Activated naive CD4-positive, alpha-beta T cell treated with anti-CD3 and anti-CD28 coated beads, Interleukin-2, amount 50 U/mL, for 24 hours (primary cell): ENCODE data around the gene SCYGR2.
A peak's percentile ranks its signal among the peaks of the same experiment; 100 is the strongest.
"Not testable (repeated sequence)": the region's sequence is repeated elsewhere in the genome, so short reads cannot be mapped to it uniquely, and the experiment has no call there.

Experiments used
- H3K27ac Mint-ChIP-seq: one replicate; pipeline ENCODE4 v1.8.0; 2021; ENCODE audit warnings: mild to moderate bottlenecking, mixed read lengths
- H3K27me3 Mint-ChIP-seq: one replicate; pipeline ENCODE4 v1.8.0; 2021; ENCODE audit warnings: mixed read lengths
- H3K36me3 Mint-ChIP-seq: one replicate; pipeline ENCODE4 v1.8.0; 2021; ENCODE audit warnings: mixed read lengths
- H3K4me1 Mint-ChIP-seq: one replicate; pipeline ENCODE4 v1.8.0; 2021; ENCODE audit warnings: mixed read lengths
- H3K4me3 Mint-ChIP-seq: one replicate; pipeline ENCODE4 v1.8.0; 2021; ENCODE audit warnings: mild to moderate bottlenecking, mixed read lengths
- H3K9me3 Mint-ChIP-seq: one replicate; pipeline ENCODE4 v1.8.0; 2021; ENCODE audit warnings: mixed read lengths

SCYGR2 gene

GRCh38 chr2:227598835-227599503, at the start of gene SCYGR2:
Gene SCYGR2, plus strand, starts transcription at chr2:227598893. Its CDS starts 0 bp downstream, at chr2:227598893.
- H3K4me1 Mint-ChIP-seq, H3K4me3 Mint-ChIP-seq, H3K36me3 Mint-ChIP-seq, H3K9me3 Mint-ChIP-seq, H3K27ac Mint-ChIP-seq: not testable (repeated sequence)
- peaks cover 22% of the 10 kb centered on the region for H3K27me3 Mint-ChIP-seq

- no peaks in the 10 kb centered on the region for H3K27me3 Mint-ChIP-seq
- H3K9me3 Mint-ChIP-seq: no peaks in the 10 kb centered on the region
- H3K4me1 Mint-ChIP-seq: peaks cover 4% of the 10 kb centered on the region
- no peak overlapping the region for H3K4me3 Mint-ChIP-seq
- no peak overlapping the region for H3K27ac Mint-ChIP-seq
- peaks cover 18% of the 10 kb centered on the region for H3K36me3 Mint-ChIP-seq
Measured at GRCh38 chr2:227551836-227552235, 46.9 kb upstream of the SCYGR2 start.

GRCh38 chr2:227562581-227562980, 36.1 kb upstream of the SCYGR2 start:
- H3K27me3 Mint-ChIP-seq: no peaks in the 10 kb centered on the region
- no peaks in the 10 kb centered on the region for H3K4me1 Mint-ChIP-seq
- no peak overlapping the region for H3K4me3 Mint-ChIP-seq
- H3K36me3 Mint-ChIP-seq: peaks cover 6% of the 10 kb centered on the region
- no peak overlapping the region for H3K27ac Mint-ChIP-seq
- no peaks in the 10 kb centered on the region for H3K9me3 Mint-ChIP-seq

- no peaks in the 10 kb centered on the region for H3K27me3 Mint-ChIP-seq
- H3K36me3 Mint-ChIP-seq: peaks cover 3% of the 10 kb centered on the region
- H3K27ac Mint-ChIP-seq: peak overlapping the region; percentile 78
- no peak overlapping the region for H3K4me3 Mint-ChIP-seq
- H3K9me3 Mint-ChIP-seq: no peaks in the 10 kb centered on the region
- H3K4me1 Mint-ChIP-seq: no peaks in the 10 kb centered on the region
Measured at GRCh38 chr2:227565080-227565479, 33.6 kb upstream of the SCYGR2 start.

GRCh38 chr2:227566012-227566411, 32.7 kb upstream of the SCYGR2 start:
- H3K27me3 Mint-ChIP-seq: no peaks in the 10 kb centered on the region
- H3K4me1 Mint-ChIP-seq: peaks cover 4% of the 10 kb centered on the region
- peak overlapping the region; percentile 87 for H3K27ac Mint-ChIP-seq
- H3K4me3 Mint-ChIP-seq: no peak overlapping the region
- no peaks in the 10 kb centered on the region for H3K9me3 Mint-ChIP-seq
- H3K36me3 Mint-ChIP-seq: peaks cover 3% of the 10 kb centered on the region

- H3K9me3 Mint-ChIP-seq: no peaks in the 10 kb centered on the region
- no peak overlapping the region for H3K4me3 Mint-ChIP-seq
- H3K4me1 Mint-ChIP-seq: peaks cover 4% of the 10 kb centered on the region
- no peaks in the 10 kb centered on the region for H3K27me3 Mint-ChIP-seq
- peaks cover 3% of the 10 kb centered on the region for H3K36me3 Mint-ChIP-seq
- H3K27ac Mint-ChIP-seq: no peak overlapping the region
Measured at GRCh38 chr2:227568852-227569169, 29.9 kb upstream of the SCYGR2 start.

- Mint-ChIP-seq H3K4me1 (peaks cover 4% of the 10 kb centered on the region), H3K9me3 (no peaks in the 10 kb centered on the region), H3K27me3 (no peaks in the 10 kb centered on the region), H3K36me3 (no peaks in the 10 kb centered on the region), H3K4me3 (no peak overlapping the region), H3K27ac (peak overlapping the region; percentile 66)
Measured at GRCh38 chr2:227570615-227571014, 28.1 kb upstream of the SCYGR2 start.

- Mint-ChIP-seq H3K36me3 (no peaks in the 10 kb centered on the region), H3K27ac (no peak overlapping the region), H3K9me3 (no peaks in the 10 kb centered on the region), H3K27me3 (peaks cover 11% of the 10 kb centered on the region), H3K4me1 (no peaks in the 10 kb centered on the region), H3K4me3 (no peak overlapping the region)
Measured at GRCh38 chr2:227576110-227576509, 22.6 kb upstream of the SCYGR2 start.

GRCh38 chr2:227576812-227577211, 21.9 kb upstream of the SCYGR2 start:
- Mint-ChIP-seq H3K9me3 (no peaks in the 10 kb centered on the region), H3K27me3 (peaks cover 14% of the 10 kb centered on the region), H3K4me1 (no peaks in the 10 kb centered on the region), H3K4me3 (no peak overlapping the region), H3K27ac (no peak overlapping the region), H3K36me3 (no peaks in the 10 kb centered on the region)

- Mint-ChIP-seq H3K27me3 (peaks cover 16% of the 10 kb centered on the region), H3K4me3 (no peak overlapping the region), H3K4me1 (no peaks in the 10 kb centered on the region), H3K9me3 (peaks cover 3% of the 10 kb centered on the region), H3K36me3 (peaks cover 4% of the 10 kb centered on the region), H3K27ac (no peak overlapping the region)
Measured at GRCh38 chr2:227577555-227577954, 21.1 kb upstream of the SCYGR2 start.

GRCh38 chr2:227578642-227579041, 20.1 kb upstream of the SCYGR2 start:
- Mint-ChIP-seq H3K36me3 (peaks cover 8% of the 10 kb centered on the region), H3K4me1 (no peaks in the 10 kb centered on the region), H3K27ac (no peak overlapping the region), H3K27me3 (peaks cover 18% of the 10 kb centered on the region), H3K4me3 (no peak overlapping the region), H3K9me3 (peaks cover 7% of the 10 kb centered on the region)

GRCh38 chr2:227579791-227580190, 18.9 kb upstream of the SCYGR2 start:
- H3K9me3 Mint-ChIP-seq: peaks cover 7% of the 10 kb centered on the region
- no peak overlapping the region for H3K4me3 Mint-ChIP-seq
- H3K4me1 Mint-ChIP-seq: no peaks in the 10 kb centered on the region
- H3K36me3 Mint-ChIP-seq: peaks cover 8% of the 10 kb centered on the region
- no peak overlapping the region for H3K27ac Mint-ChIP-seq
- peaks cover 20% of the 10 kb centered on the region for H3K27me3 Mint-ChIP-seq

GRCh38 chr2:227582369-227582768, 16.3 kb upstream of the SCYGR2 start:
- Mint-ChIP-seq H3K4me1 (no peaks in the 10 kb centered on the region), H3K9me3 (peaks cover 7% of the 10 kb centered on the region), H3K36me3 (peaks cover 8% of the 10 kb centered on the region), H3K27me3 (peaks cover 18% of the 10 kb centered on the region), H3K4me3 (no peak overlapping the region), H3K27ac (no peak overlapping the region)

GRCh38 chr2:227592694-227593387, 5.9 kb upstream of the SCYGR2 start:
- Mint-ChIP-seq H3K36me3 (no peaks in the 10 kb centered on the region), H3K9me3 (no peaks in the 10 kb centered on the region), H3K4me1 (no peaks in the 10 kb centered on the region), H3K27me3 (peaks cover 19% of the 10 kb centered on the region), H3K4me3 (no peak overlapping the region), H3K27ac (no peak overlapping the region)

- peaks cover 13% of the 10 kb centered on the region for H3K27me3 Mint-ChIP-seq
Measured at GRCh38 chr2:227595797-227596196, 2.9 kb upstream of the SCYGR2 start.

GRCh38 chr2:227597036-227597435, 1.7 kb upstream of the SCYGR2 start:
- Mint-ChIP-seq H3K4me3 (no peak overlapping the region), H3K4me1 (no peaks in the 10 kb centered on the region), H3K36me3 (no peaks in the 10 kb centered on the region), H3K27ac (no peak overlapping the region), H3K9me3 (no peaks in the 10 kb centered on the region), H3K27me3 (peaks cover 16% of the 10 kb centered on the region)

More at GRCh38 chr2:227595797-227596196, 2.9 kb upstream of the SCYGR2 start:
- Mint-ChIP-seq H3K27ac (no peak overlapping the region), H3K4me1 (no peaks in the 10 kb centered on the region), H3K4me3 (no peak overlapping the region), H3K9me3 (no peaks in the 10 kb centered on the region), H3K36me3 (no peaks in the 10 kb centered on the region)
